Measurements from ENCODE around the gene TAS2R5.

- TF ChIP-seq CTCF (IDR thresholded peaks at IDR 0.05) (no peak), POLR2A (IDR thresholded peaks at IDR 0.05) (no peak), EP300 (IDR thresholded peaks at IDR 0.05) (no peak), POLR2AphosphoS5 (IDR thresholded peaks at IDR 0.05) (no peak)
Measured at GRCh38 chr7:141776374-141776773, 13.6 kb upstream of the TAS2R5 start, which contains the start of gene TAS2R4.
